Measurements from ENCODE around the gene CNTNAP2.

DNA sequence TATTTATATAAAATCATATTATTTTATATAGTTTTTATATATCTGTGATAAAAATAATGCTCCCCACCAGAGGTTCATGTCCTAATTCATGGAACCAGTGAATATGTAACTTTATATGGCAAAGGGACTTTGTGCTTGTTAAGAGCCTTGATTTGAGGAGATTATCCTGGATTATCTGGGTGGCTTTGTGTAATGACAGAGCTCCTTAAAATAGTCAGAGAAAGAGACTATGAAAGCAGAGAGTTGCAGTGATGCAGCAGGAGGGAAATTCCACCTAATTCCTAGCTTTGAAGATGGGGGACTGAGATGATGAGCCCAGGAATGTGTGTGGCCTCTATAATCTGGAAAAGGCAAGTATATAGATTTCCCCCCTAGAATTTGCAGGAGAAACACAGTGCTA lies 1439.7 kb downstream of the CNTNAP2 start:
- TF ChIP-seq, protein P1, sequence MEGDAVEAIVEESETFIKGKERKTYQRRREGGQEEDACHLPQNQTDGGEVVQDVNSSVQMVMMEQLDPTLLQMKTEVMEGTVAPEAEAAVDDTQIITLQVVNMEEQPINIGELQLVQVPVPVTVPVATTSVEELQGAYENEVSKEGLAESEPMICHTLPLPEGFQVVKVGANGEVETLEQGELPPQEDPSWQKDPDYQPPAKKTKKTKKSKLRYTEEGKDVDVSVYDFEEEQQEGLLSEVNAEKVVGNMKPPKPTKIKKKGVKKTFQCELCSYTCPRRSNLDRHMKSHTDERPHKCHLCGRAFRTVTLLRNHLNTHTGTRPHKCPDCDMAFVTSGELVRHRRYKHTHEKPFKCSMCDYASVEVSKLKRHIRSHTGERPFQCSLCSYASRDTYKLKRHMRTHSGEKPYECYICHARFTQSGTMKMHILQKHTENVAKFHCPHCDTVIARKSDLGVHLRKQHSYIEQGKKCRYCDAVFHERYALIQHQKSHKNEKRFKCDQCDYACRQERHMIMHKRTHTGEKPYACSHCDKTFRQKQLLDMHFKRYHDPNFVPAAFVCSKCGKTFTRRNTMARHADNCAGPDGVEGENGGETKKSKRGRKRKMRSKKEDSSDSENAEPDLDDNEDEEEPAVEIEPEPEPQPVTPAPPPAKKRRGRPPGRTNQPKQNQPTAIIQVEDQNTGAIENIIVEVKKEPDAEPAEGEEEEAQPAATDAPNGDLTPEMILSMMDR (IDR thresholded peaks at IDR 0.05) = no peak
- TF ChIP-seq POLR2A (IDR thresholded peaks at IDR 0.05) = no peak
